GM06990 (cell line): Measurements from ENCODE around the gene RNGTT.

Source experiments
- DNase-seq: peaks from one replicate; pipeline ENCODE4 v3.0.0-alpha.2; 2011; ENCODE audit not compliant: insufficient read length; ENCODE audit errors: extremely low read depth
- H3K27me3 ChIP-seq: replicated peaks from 2 replicates; pipeline ENCODE4 v1.6.0; 2011; ENCODE audit warnings: low read length; ENCODE audit not compliant: control insufficient read depth, insufficient read depth
- H3K36me3 ChIP-seq: 2 replicates; pipeline ENCODE4 v1.5.1; 2011; ENCODE audit warnings: low read length; ENCODE audit not compliant: control insufficient read depth, insufficient read depth
- H3K4me3 ChIP-seq: replicated peaks from 2 replicates; pipeline ENCODE4 v1.5.1; 2011; ENCODE audit warnings: low read depth, mild to moderate bottlenecking, control low read depth, low read length
- TF ChIP-seq, protein P1 (sequence below): IDR thresholded peaks from 2 replicates; pipeline ENCODE4 v1.5.1; 2011; ENCODE audit warnings: low read length, control low read depth, mild to moderate bottlenecking, inconsistent platforms; ENCODE audit not compliant: insufficient read depth, poor library complexity, severe bottlenecking

Gene RNGTT

DNA sequence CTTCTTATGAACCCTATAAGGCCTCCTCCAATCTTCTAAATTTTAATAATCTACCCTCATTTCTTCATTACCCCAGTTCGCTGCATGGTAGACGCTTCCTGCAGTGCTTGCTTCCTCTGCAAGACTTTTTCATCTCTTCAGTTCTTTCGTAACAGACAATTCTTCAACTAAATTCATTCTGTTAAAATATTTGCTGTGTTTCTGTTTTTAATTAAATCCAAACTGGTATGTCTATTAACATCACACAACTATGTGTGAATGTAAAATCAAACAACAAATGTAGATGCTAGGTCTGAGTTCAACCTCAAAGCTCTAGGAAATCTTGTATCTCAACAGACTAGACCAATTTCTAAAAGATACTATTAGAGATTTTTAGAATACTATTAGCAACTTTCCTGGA is 199.3 kb downstream of the RNGTT start:
- TF ChIP-seq, protein P1, sequence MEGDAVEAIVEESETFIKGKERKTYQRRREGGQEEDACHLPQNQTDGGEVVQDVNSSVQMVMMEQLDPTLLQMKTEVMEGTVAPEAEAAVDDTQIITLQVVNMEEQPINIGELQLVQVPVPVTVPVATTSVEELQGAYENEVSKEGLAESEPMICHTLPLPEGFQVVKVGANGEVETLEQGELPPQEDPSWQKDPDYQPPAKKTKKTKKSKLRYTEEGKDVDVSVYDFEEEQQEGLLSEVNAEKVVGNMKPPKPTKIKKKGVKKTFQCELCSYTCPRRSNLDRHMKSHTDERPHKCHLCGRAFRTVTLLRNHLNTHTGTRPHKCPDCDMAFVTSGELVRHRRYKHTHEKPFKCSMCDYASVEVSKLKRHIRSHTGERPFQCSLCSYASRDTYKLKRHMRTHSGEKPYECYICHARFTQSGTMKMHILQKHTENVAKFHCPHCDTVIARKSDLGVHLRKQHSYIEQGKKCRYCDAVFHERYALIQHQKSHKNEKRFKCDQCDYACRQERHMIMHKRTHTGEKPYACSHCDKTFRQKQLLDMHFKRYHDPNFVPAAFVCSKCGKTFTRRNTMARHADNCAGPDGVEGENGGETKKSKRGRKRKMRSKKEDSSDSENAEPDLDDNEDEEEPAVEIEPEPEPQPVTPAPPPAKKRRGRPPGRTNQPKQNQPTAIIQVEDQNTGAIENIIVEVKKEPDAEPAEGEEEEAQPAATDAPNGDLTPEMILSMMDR: no peak

DNA sequence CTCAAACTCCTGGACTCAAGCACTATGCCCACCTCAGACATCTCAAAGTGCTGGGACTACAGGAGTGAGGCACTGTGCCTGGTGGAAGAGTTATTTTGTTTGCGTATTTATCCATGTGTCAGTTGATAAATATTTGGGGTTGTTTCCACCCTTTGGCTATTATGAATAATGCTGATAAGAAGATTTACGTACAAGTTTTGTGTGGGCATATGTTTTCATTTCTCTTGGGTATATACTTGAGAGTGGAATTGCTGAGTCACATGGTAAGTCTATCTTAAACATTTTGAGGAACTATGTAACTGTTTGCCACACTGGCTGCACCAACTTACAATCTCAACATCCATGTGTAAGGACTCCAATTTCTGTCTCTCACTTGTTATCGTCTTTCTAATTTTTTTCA is 200.3 kb downstream of the RNGTT start:
- no peak overlapping the region for H3K4me3 ChIP-seq

More for the DNA sequence above, 199.3 kb downstream of the RNGTT start:
- no peak overlapping the region for H3K4me3 ChIP-seq
- H3K27me3 ChIP-seq: no peaks in the 10 kb centered on the region
- no peak for DNase-seq
- no peaks in the 10 kb centered on the region; the same call in 1 of the 2 replicates for H3K36me3 ChIP-seq

DNA sequence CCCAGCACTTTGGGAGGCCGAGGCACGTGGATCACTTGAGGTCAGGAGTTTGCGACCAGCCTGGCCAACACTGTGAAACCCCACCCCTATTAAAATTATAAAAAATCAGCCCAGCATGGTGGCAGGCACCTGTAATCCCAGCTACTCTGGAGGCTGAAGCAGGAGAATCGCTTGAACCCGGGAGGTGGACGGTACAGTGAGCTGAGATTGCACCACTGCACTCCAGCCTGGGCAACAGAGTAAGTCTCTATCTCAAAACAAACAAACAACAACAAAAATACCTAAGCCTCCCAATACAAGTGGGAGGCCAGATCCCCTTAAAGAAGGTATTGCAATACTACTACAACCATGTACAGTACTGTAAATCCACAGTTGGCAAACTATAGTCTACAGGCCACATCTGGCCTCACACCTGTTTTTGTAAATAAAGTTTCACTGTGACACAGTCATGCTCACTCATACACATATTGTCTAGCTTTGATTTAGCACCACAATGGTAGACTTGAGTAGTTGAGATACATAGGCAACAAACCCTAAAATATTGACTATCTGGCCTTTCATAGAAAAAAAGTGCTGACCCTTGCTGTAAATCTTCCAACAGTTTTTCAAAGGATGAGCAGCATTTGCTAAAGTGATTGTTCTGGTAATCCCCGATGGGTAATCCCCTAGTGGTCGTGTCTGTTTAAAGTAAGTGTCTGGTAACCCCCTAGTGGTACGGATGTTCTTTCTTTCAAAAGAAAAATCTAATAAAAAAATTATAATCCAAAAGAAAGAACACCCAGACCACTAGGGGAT is 202.0 kb downstream of the RNGTT start:
- no peaks in the 10 kb centered on the region; the same call in 1 of the 2 replicates for H3K36me3 ChIP-seq
- H3K27me3 ChIP-seq: no peaks in the 10 kb centered on the region
- TF ChIP-seq, protein P1: peak; percentile 32
- DNase-seq: peak; percentile 65
- 0 out of 2 replicates have a peak overlapping the region, but pooled peaks have one; percentile 3 for H3K4me3 ChIP-seq

More for the DNA sequence above, 200.3 kb downstream of the RNGTT start:
- DNase-seq: no peak
- Histone ChIP-seq H3K27me3 (no peaks in the 10 kb centered on the region), H3K36me3 (no peaks in the 10 kb centered on the region; the same call in 1 of the 2 replicates)
- TF ChIP-seq, protein P1: no peak

DNA sequence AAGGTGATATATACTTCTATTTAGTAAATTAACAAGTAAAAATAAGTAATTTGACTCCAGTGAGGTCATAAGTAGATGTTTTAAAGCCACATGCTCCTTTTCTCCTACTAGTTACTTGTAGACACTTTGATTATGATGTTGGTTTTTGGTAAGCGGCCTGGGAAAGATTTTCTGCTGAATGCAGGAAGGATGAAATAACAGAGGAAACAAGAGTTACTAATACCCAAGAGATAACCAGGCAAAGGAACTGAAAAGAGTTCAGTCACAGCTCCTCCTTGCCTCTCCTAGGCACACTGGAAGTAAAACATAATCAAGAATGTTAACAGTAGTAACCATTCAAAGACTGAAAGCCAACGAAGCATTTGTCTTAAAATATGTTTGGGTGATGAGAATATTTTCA is 203.3 kb downstream of the RNGTT start:
- no peaks in the 10 kb centered on the region; the same call in 1 of the 2 replicates for H3K36me3 ChIP-seq
- no peak overlapping the region for H3K4me3 ChIP-seq
- TF ChIP-seq, protein P1: no peak
- H3K27me3 ChIP-seq: no peaks in the 10 kb centered on the region
- no peak for DNase-seq

DNA sequence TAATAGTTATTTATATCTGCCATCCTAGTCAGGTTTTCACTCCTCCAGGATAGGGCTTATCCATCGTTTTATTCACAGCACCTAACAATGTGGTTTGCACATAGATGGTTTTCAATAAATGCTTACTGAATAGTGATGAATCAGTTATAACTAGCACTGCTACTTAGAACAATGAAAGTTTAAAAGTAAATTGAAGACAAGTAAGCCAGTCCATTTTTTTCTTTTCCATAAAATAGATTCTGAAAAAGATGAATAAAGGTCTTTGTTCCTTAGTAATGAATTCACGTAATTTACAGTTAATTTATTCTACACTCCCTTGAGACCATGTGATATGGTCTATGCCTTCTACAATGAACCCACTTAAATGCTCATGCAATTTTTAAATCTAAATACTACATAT is 212.5 kb downstream of the RNGTT start:
- TF ChIP-seq, protein P1: no peak
- DNase-seq: no peak
- H3K36me3 ChIP-seq: no peaks in the 10 kb centered on the region; the same call in none of the 2 replicates
- H3K27me3 ChIP-seq: no peaks in the 10 kb centered on the region
- H3K4me3 ChIP-seq: no peak overlapping the region
